T47D (cell line): ENCODE measurements around the gene LPIN1.
A peak's percentile ranks its signal among the peaks of the same experiment; 100 is the strongest.
"Not testable (repeated sequence)": the region's sequence is repeated elsewhere in the genome, so short reads cannot be mapped to it uniquely, and the experiment has no call there.

ENCODE experiments used
- DNase-seq, 2 experiments: peaks; one replicate each; pipeline versions ENCODE4 v3.0.0 to v3.0.0-alpha.2; 2011 to 2012; ENCODE audit warnings: low read depth in 1 of 2, low spot score in 1 of 2
- JUND ChIP-seq: IDR thresholded peaks from 2 replicates; pipeline ENCODE4 v1.6.1; 2012; ENCODE audit warnings: low read depth
- in situ Hi-C: cut with HindIII; loops from 2 replicates; pipeline ENCODE4 v1.10.0; 2016; ENCODE audit warnings: low sequenced_read_pairs, low pct_unique_long_range_greater_than_20kb

The LPIN1 gene

GRCh38 chr2:11811036-11811654 lies 64.7 kb downstream of the LPIN1 start:
- in situ Hi-C loops = no loop called here
- TF ChIP-seq JUND = no peak
- DNase-seq = no peak

GRCh38 chr2:11812466-11813248 lies 66.2 kb downstream of the LPIN1 start:
- TF ChIP-seq JUND = no peak
- no peak for DNase-seq
- in situ Hi-C loops = no loop called here

- in situ Hi-C loops, DNase-seq: not testable (repeated sequence)
These were observed 66.9 kb downstream of the LPIN1 start for GRCh38 chr2:11813345-11813744.

GRCh38 chr2:11813951-11814350 lies 67.5 kb downstream of the LPIN1 start:
- TF ChIP-seq JUND = no peak
- no peak for DNase-seq
- in situ Hi-C loops = no loop called here

- no peak for TF ChIP-seq JUND
- in situ Hi-C loops = no loop called here
- DNase-seq = no peak
These were observed 68.6 kb downstream of the LPIN1 start for GRCh38 chr2:11814979-11815510.

GRCh38 chr2:11816935-11817334 lies 70.5 kb downstream of the LPIN1 start:
- in situ Hi-C loops, DNase-seq: not testable (repeated sequence)

- no peak for TF ChIP-seq JUND
- in situ Hi-C loops = no loop called here
- DNase-seq = no peak
These were observed 72.8 kb downstream of the LPIN1 start for GRCh38 chr2:11819235-11819729.

GRCh38 chr2:11820650-11821049 lies 74.2 kb downstream of the LPIN1 start:
- TF ChIP-seq JUND = no peak
- DNase-seq = no peak
- in situ Hi-C loops = no loop called here

- in situ Hi-C loops = no loop called here
These were observed 75.3 kb downstream of the LPIN1 start for GRCh38 chr2:11821705-11822104.

GRCh38 chr2:11822359-11822745 lies 75.9 kb downstream of the LPIN1 start:
- in situ Hi-C loops, DNase-seq: not testable (repeated sequence)

More at GRCh38 chr2:11821705-11822104, 75.3 kb downstream of the LPIN1 start:
- peak in 1 of 2 experiments; percentile 20 for DNase-seq
- no peak for TF ChIP-seq JUND

- DNase-seq = peak; percentile 42 to 86
- no peak for TF ChIP-seq JUND
- in situ Hi-C loops = no loop called here
These were observed 76.5 kb downstream of the LPIN1 start for GRCh38 chr2:11822746-11823451.

- in situ Hi-C loops = no loop called here
- no peak for TF ChIP-seq JUND
- DNase-seq = no peak
These were observed 78.7 kb downstream of the LPIN1 start for GRCh38 chr2:11824901-11825828.
